ENCODE measurements around the gene PLCB1. TPM values are rescaled to one million over a fixed set of nuclear protein-coding genes. Genes with fewer than 3 reads are reported as not detected.

Gene PLCB1
- total and polyA plus RNA-seq, 2 donors (not counting 1 experiment from before 2014, with no cell fraction given): 13.4 to 23.3 TPM

- Histone ChIP-seq H3K27ac (ENCODE audit: insufficient read depth, low read length) (no peak overlapping the region), H3K9ac (ENCODE audit: insufficient read depth, low read length) (no peak overlapping the region), H2AFZ (ENCODE audit: low read length) (no peak overlapping the region), H3K4me2 (ENCODE audit: extremely low read depth, insufficient read depth, low read length) (no peak overlapping the region), H3K4me3 (replicated peaks in 1 of 4; ENCODE audit: control extremely low read depth in 1 of 4, insufficient read depth in 1 of 4, low read depth in 3 of 4, low read length in 4 of 4) (no peak overlapping the region), H3K9me3 (ENCODE audit: control insufficient read depth, insufficient read depth, low read depth, low read length) (no peaks in the 10 kb centered on the region), H3K79me2 (ENCODE audit: control insufficient read depth, insufficient read depth, low read length) (no peaks in the 10 kb centered on the region), H3K36me3 (ENCODE audit: control insufficient read depth, insufficient read depth, low read length) (no peaks in the 10 kb centered on the region), H4K20me1 (ENCODE audit: control insufficient read depth, extremely low read depth, insufficient read depth, low read length) (no peaks in the 10 kb centered on the region), H3K4me1 (ENCODE audit: control insufficient read depth, extremely low read depth, insufficient read depth, low read length) (no peaks in the 10 kb centered on the region), H3K27me3 (ENCODE audit: control insufficient read depth, insufficient read depth, low read length) (no peaks in the 10 kb centered on the region)
- no peak for DNase-seq (ENCODE audit: low read depth in 2 of 2)
- TF ChIP-seq EZH2 (IDR thresholded peaks at IDR 0.05; ENCODE audit: low read length, missing control alignments): no peak
- TF ChIP-seq CTCF (conservative IDR thresholded peaks at IDR 0.05 in 1 of 2, IDR thresholded peaks at IDR 0.05 in 1 of 2; ENCODE audit: low read depth in 1 of 2, low read length in 2 of 2): no peak
These were observed 117.6 kb downstream of the PLCB1 start for GRCh38 chr20:8249634-8250033.

GRCh38 chr20:8250539-8251200 lies 118.6 kb downstream of the PLCB1 start:
- no peaks in the 10 kb centered on the region for H3K36me3 ChIP-seq (ENCODE audit: control insufficient read depth, insufficient read depth, low read length)
- DNase-seq (ENCODE audit: low read depth in 2 of 2): no peak
- no peaks in the 10 kb centered on the region for H3K79me2 ChIP-seq (ENCODE audit: control insufficient read depth, insufficient read depth, low read length)
- peaks cover 2% of the 10 kb centered on the region for H3K4me1 ChIP-seq (ENCODE audit: control insufficient read depth, extremely low read depth, insufficient read depth, low read length)
- no peak overlapping the region for H2AFZ ChIP-seq (ENCODE audit: low read length)
- no peak overlapping the region for H3K4me3 ChIP-seq (replicated peaks in 1 of 4; ENCODE audit: control extremely low read depth in 1 of 4, insufficient read depth in 1 of 4, low read depth in 3 of 4, low read length in 4 of 4)
- H3K9me3 ChIP-seq (ENCODE audit: control insufficient read depth, insufficient read depth, low read depth, low read length): no peaks in the 10 kb centered on the region
- H3K9ac ChIP-seq (ENCODE audit: insufficient read depth, low read length): no peak overlapping the region
- no peak for TF ChIP-seq CTCF (conservative IDR thresholded peaks at IDR 0.05 in 1 of 2, IDR thresholded peaks at IDR 0.05 in 1 of 2; ENCODE audit: low read depth in 1 of 2, low read length in 2 of 2)
- TF ChIP-seq EZH2 (IDR thresholded peaks at IDR 0.05; ENCODE audit: low read length, missing control alignments): no peak
- no peak overlapping the region for H3K4me2 ChIP-seq (ENCODE audit: extremely low read depth, insufficient read depth, low read length)
- no peaks in the 10 kb centered on the region for H3K27me3 ChIP-seq (ENCODE audit: control insufficient read depth, insufficient read depth, low read length)
- no peaks in the 10 kb centered on the region for H4K20me1 ChIP-seq (ENCODE audit: control insufficient read depth, extremely low read depth, insufficient read depth, low read length)
- no peak overlapping the region for H3K27ac ChIP-seq (ENCODE audit: insufficient read depth, low read length)

- no peak for TF ChIP-seq EZH2 (IDR thresholded peaks at IDR 0.05; ENCODE audit: low read length, missing control alignments)
- H3K27ac ChIP-seq (ENCODE audit: insufficient read depth, low read length): no peak overlapping the region
- H3K27me3 ChIP-seq (ENCODE audit: control insufficient read depth, insufficient read depth, low read length): no peaks in the 10 kb centered on the region
- DNase-seq (ENCODE audit: low read depth in 2 of 2): no peak
- no peaks in the 10 kb centered on the region for H4K20me1 ChIP-seq (ENCODE audit: control insufficient read depth, extremely low read depth, insufficient read depth, low read length)
- H3K79me2 ChIP-seq (ENCODE audit: control insufficient read depth, insufficient read depth, low read length): no peaks in the 10 kb centered on the region
- no peak overlapping the region for H3K4me2 ChIP-seq (ENCODE audit: extremely low read depth, insufficient read depth, low read length)
- no peaks in the 10 kb centered on the region for H3K36me3 ChIP-seq (ENCODE audit: control insufficient read depth, insufficient read depth, low read length)
- H3K9me3 ChIP-seq (ENCODE audit: control insufficient read depth, insufficient read depth, low read depth, low read length): no peaks in the 10 kb centered on the region
- H3K4me1 ChIP-seq (ENCODE audit: control insufficient read depth, extremely low read depth, insufficient read depth, low read length): peaks cover 2% of the 10 kb centered on the region
- H3K9ac ChIP-seq (ENCODE audit: insufficient read depth, low read length): no peak overlapping the region
- H2AFZ ChIP-seq (ENCODE audit: low read length): no peak overlapping the region
- H3K4me3 ChIP-seq (replicated peaks in 1 of 4; ENCODE audit: control extremely low read depth in 1 of 4, insufficient read depth in 1 of 4, low read depth in 3 of 4, low read length in 4 of 4): no peak overlapping the region
These were observed 119.1 kb downstream of the PLCB1 start for GRCh38 chr20:8251201-8251575.
